Measurements from ENCODE around the gene GUCY1B1. TPM values are rescaled to one million over a fixed set of nuclear protein-coding genes. Genes with fewer than 3 reads are reported as not detected.

GUCY1B1 gene
- total RNA-seq, 6 experiments from 2014 or later: 1.6 to 5.6 (median 3.9) TPM

DNA sequence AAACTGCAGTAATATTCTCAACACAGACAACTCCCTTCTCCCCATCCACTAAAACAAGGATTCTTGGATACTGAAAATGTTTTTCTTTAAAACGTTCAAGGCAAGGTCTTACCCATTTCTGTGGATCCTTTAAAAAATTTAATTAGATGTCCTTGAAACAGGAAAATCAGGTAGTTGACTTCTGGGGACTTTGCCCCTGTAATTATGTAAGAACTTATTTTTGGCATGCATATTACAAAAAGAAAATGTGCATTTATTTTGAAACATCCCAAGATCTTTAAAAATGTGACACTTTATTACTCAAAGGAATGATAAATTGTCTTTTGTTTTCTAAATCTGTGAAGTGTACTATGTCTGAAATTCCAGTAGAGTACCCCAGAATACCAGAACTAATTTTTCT lies 25.8 kb downstream of the GUCY1B1 start:
- no peaks in the 10 kb centered on the region for H3K9me3 ChIP-seq
- no peaks in the 10 kb centered on the region for H3K36me3 ChIP-seq
- ATAC-seq: no peak
- H3K27ac ChIP-seq: peak overlapping the region in 1 of 3 donors; percentile 14
- intact Hi-C loops (cut with DNase I): loop anchor here in 1 of 2 donors (10.0 kb wide), 1 partner anchor 350 kb away; no protein-coding TSS in a partner anchor
- H3K4me1 ChIP-seq: peaks cover 0 to 13% (median 0%) of the 10 kb centered on the region in 4 donors
- no peak overlapping the region for H3K4me3 ChIP-seq
- H3K27me3 ChIP-seq: no peaks in the 10 kb centered on the region
- 12% methylated on average over 1 of the region's 1 CpG for WGBS (ENCODE audit: insufficient coverage, low coverage, low lambda C conversion rate, missing lambda C conversion rate)
- no peak for DNase-seq
- no peak for TF ChIP-seq POLR2A (IDR thresholded peaks at IDR 0.05)
- TF ChIP-seq, protein P1, sequence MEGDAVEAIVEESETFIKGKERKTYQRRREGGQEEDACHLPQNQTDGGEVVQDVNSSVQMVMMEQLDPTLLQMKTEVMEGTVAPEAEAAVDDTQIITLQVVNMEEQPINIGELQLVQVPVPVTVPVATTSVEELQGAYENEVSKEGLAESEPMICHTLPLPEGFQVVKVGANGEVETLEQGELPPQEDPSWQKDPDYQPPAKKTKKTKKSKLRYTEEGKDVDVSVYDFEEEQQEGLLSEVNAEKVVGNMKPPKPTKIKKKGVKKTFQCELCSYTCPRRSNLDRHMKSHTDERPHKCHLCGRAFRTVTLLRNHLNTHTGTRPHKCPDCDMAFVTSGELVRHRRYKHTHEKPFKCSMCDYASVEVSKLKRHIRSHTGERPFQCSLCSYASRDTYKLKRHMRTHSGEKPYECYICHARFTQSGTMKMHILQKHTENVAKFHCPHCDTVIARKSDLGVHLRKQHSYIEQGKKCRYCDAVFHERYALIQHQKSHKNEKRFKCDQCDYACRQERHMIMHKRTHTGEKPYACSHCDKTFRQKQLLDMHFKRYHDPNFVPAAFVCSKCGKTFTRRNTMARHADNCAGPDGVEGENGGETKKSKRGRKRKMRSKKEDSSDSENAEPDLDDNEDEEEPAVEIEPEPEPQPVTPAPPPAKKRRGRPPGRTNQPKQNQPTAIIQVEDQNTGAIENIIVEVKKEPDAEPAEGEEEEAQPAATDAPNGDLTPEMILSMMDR (IDR thresholded peaks at IDR 0.05): no peak

GRCh38 chr4:155785828-155786227 lies 27.0 kb downstream of the GUCY1B1 start:
- no peak for TF ChIP-seq POLR2A (IDR thresholded peaks at IDR 0.05)
- TF ChIP-seq, protein P1 (IDR thresholded peaks at IDR 0.05): no peak

GRCh38 chr4:155787113-155787710 lies 28.4 kb downstream of the GUCY1B1 start:
- H3K36me3 ChIP-seq: no peaks in the 10 kb centered on the region
- no peaks in the 10 kb centered on the region for H3K9me3 ChIP-seq
- no peak for DNase-seq
- intact Hi-C loops (cut with DNase I): loop anchor here in 1 of 2 donors (10.0 kb wide), 1 partner anchor 352 kb away; no protein-coding TSS in a partner anchor
- no peak overlapping the region for H3K27ac ChIP-seq
- ATAC-seq: peak; percentile 97
- 5% methylated on average over 5 of the region's 5 CpGs for WGBS (ENCODE audit: insufficient coverage, low coverage, low lambda C conversion rate, missing lambda C conversion rate)
- peaks cover 0 to 13% (median 0%) of the 10 kb centered on the region in 4 donors for H3K4me1 ChIP-seq
- peak overlapping the region in 1 of 3 donors; percentile 1 for H3K4me3 ChIP-seq
- no peak for TF ChIP-seq POLR2A (IDR thresholded peaks at IDR 0.05)
- TF ChIP-seq, protein P1 (IDR thresholded peaks at IDR 0.05): peak; percentile 75 to 95 (median 78)
- no peaks in the 10 kb centered on the region for H3K27me3 ChIP-seq

More at GRCh38 chr4:155785828-155786227, 27.0 kb downstream of the GUCY1B1 start:
- Histone ChIP-seq H3K27me3 (no peaks in the 10 kb centered on the region), H3K9me3 (no peaks in the 10 kb centered on the region), H3K4me1 (peaks cover 0 to 13% (median 0%) of the 10 kb centered on the region in 4 donors), H3K27ac (no peak overlapping the region), H3K4me3 (no peak overlapping the region), H3K36me3 (no peaks in the 10 kb centered on the region)
- ATAC-seq (peak in 1 of 4 donors; percentile 15), DNase-seq (no peak)
- WGBS (ENCODE audit: insufficient coverage, low coverage, low lambda C conversion rate, missing lambda C conversion rate): 62% methylated on average over 1 of the region's 1 CpG
- intact Hi-C loops (cut with DNase I): loop anchor here in 1 of 2 donors (10.0 kb wide), 1 partner anchor 351 kb away; no protein-coding TSS in a partner anchor

- H3K9me3 ChIP-seq: no peaks in the 10 kb centered on the region
- no peak overlapping the region for H3K4me3 ChIP-seq
- intact Hi-C loops (cut with DNase I): loop anchor here in 1 of 2 donors (10.0 kb wide), 1 partner anchor 355 kb away; no protein-coding TSS in a partner anchor
- no peak overlapping the region for H3K27ac ChIP-seq
- no peak for DNase-seq
- no peaks in the 10 kb centered on the region for H3K36me3 ChIP-seq
- no peaks in the 10 kb centered on the region for H3K27me3 ChIP-seq
- H3K4me1 ChIP-seq: peaks cover 0 to 10% (median 0%) of the 10 kb centered on the region in 4 donors
- peak in 2 of 4 donors; percentile 16 to 30 for ATAC-seq
- WGBS (ENCODE audit: insufficient coverage, low coverage, low lambda C conversion rate, missing lambda C conversion rate): 31% methylated on average over 6 of the region's 6 CpGs
- TF ChIP-seq, protein P1 (IDR thresholded peaks at IDR 0.05): no peak
- no peak for TF ChIP-seq POLR2A (IDR thresholded peaks at IDR 0.05)
Measured at GRCh38 chr4:155789391-155789790, 30.6 kb downstream of the GUCY1B1 start.
